GM23338 (cell line): ENCODE data around the gene PTGIS. TPM values are rescaled to one million over a fixed set of nuclear protein-coding genes. Genes with fewer than 3 reads are reported as not detected.

Experiments used
- ATAC-seq: fragments of 200-7000 bp; cut with Tn5 transposase; 3 replicates; pipeline ENCODE4 v1.9.1; 2020
- DNase-seq: peaks from one replicate; pipeline ENCODE4 v3.0.0-alpha.2; 2015; ENCODE audit warnings: low spot score
- H2AFZ ChIP-seq: fragments of 200-600 bp; sonication (generic); 2 replicates; pipeline ENCODE4 v1.8.0; 2016; ENCODE audit warnings: antibody characterized with exemption, mild to moderate bottlenecking, moderate library complexity
- H3F3A ChIP-seq: fragments of 200-600 bp; sonication (generic); replicated peaks from 2 replicates; pipeline ENCODE4 v1.8.0; 2017; ENCODE audit warnings: antibody characterized with exemption, mixed run types, low read depth
- H3K27ac ChIP-seq: fragments of 200-600 bp; sonication (generic); 2 replicates; pipeline ENCODE4 v1.6.1; 2016; ENCODE audit warnings: low read depth
- H3K27me3 ChIP-seq: fragments of 200-600 bp; sonication (generic); 2 replicates; pipeline ENCODE4 v1.8.0; 2016; ENCODE audit warnings: mild to moderate bottlenecking, mixed run types, moderate library complexity; ENCODE audit not compliant: insufficient read depth
- H3K36me3 ChIP-seq: fragments of 200-600 bp; sonication (generic); 2 replicates; pipeline ENCODE4 v1.8.0; 2016; ENCODE audit warnings: mild to moderate bottlenecking; ENCODE audit not compliant: insufficient read depth
- H3K4me1 ChIP-seq: fragments of 200-600 bp; sonication (generic); 2 replicates; pipeline ENCODE4 v1.8.0; 2016; ENCODE audit warnings: mild to moderate bottlenecking, moderate library complexity; ENCODE audit not compliant: insufficient read depth
- H3K4me2 ChIP-seq: fragments of 200-600 bp; sonication (generic); 2 replicates; pipeline ENCODE4 v1.7.1; 2017; ENCODE audit warnings: mixed run types
- H3K4me3 ChIP-seq: fragments of 200-600 bp; sonication (generic); 2 replicates; pipeline ENCODE4 v1.6.1; 2016; ENCODE audit warnings: mixed run types
- H3K79me2 ChIP-seq: fragments of 200-600 bp; sonication (generic); replicated peaks from 2 replicates; pipeline ENCODE4 v1.8.0; 2017; ENCODE audit warnings: mild to moderate bottlenecking; ENCODE audit not compliant: insufficient read depth
- H3K9me2 ChIP-seq: fragments of 200-600 bp; sonication (generic); 2 replicates; pipeline ENCODE4 v1.8.0; 2017; ENCODE audit not compliant: insufficient read depth
- H4K20me1 ChIP-seq: fragments of 200-600 bp; sonication (generic); replicated peaks from 2 replicates; pipeline ENCODE4 v1.8.0; 2017; ENCODE audit warnings: mild to moderate bottlenecking; ENCODE audit not compliant: insufficient read depth
- H3K27ac Mint-ChIP-seq: 2 replicates; pipeline ENCODE4 v1.8.0; 2020; ENCODE audit warnings: inconsistent platforms, mild to moderate bottlenecking, moderate library complexity, mixed read lengths
- H3K27me3 Mint-ChIP-seq: 3 replicates; pipeline ENCODE4 v1.8.0; 2022; ENCODE audit warnings: low read depth, mild to moderate bottlenecking, moderate library complexity, mixed read lengths, inconsistent platforms; ENCODE audit not compliant: insufficient read depth, poor library complexity
- H3K36me3 Mint-ChIP-seq: 3 replicates; pipeline ENCODE4 v1.8.0; 2021; ENCODE audit warnings: low read depth, mild to moderate bottlenecking, inconsistent platforms, moderate library complexity, mixed read lengths
- H3K4me1 Mint-ChIP-seq: 3 replicates; pipeline ENCODE4 v1.8.0; 2020; ENCODE audit warnings: mild to moderate bottlenecking, inconsistent platforms, mixed read lengths
- H3K4me3 Mint-ChIP-seq: 3 replicates; pipeline ENCODE4 v1.8.0; 2021; ENCODE audit warnings: moderate library complexity, mild to moderate bottlenecking, inconsistent platforms, mixed read lengths
- H3K9me3 Mint-ChIP-seq: 3 replicates; pipeline ENCODE4 v1.8.0; 2020; ENCODE audit warnings: moderate library complexity, mild to moderate bottlenecking, inconsistent platforms, mixed read lengths
- CREB1 ChIP-seq: fragments of 250-450 bp; sonication (Bioruptor Pico); IDR thresholded peaks from 2 replicates; pipeline ENCODE4 v1.5.0; 2020; ENCODE audit warnings: low read depth, mild to moderate bottlenecking, moderate library complexity
- EZH2 ChIP-seq: fragments of 200-600 bp; sonication (generic); IDR thresholded peaks from one replicate; pipeline ENCODE4 v1.8.0; 2017; ENCODE audit warnings: antibody characterized with exemption, mild to moderate bottlenecking, low read depth; ENCODE audit not compliant: unreplicated experiment
- EZH2phosphoT487 ChIP-seq: fragments of 200-600 bp; sonication (generic); IDR thresholded peaks from one replicate; pipeline ENCODE4 v1.8.1; 2018; ENCODE audit warnings: antibody characterized with exemption; ENCODE audit not compliant: unreplicated experiment
- JUNB ChIP-seq: IDR thresholded peaks from one replicate; pipeline ENCODE4 v1.6.1; 2016; ENCODE audit warnings: antibody characterized with exemption; ENCODE audit not compliant: unreplicated experiment
- NANOG ChIP-seq: IDR thresholded peaks from 2 replicates; pipeline ENCODE4 v1.6.1; 2016; ENCODE audit warnings: antibody characterized with exemption, borderline replicate concordance
- POLR2AphosphoS5 ChIP-seq: IDR thresholded peaks from 2 replicates; pipeline ENCODE4 v1.6.1; 2016; ENCODE audit warnings: antibody characterized with exemption, low read depth
- STAT1 ChIP-seq: IDR thresholded peaks from one replicate; pipeline ENCODE4 v1.6.1; 2016; ENCODE audit warnings: antibody characterized with exemption; ENCODE audit not compliant: unreplicated experiment
- ZNF114 ChIP-seq: fragments of 250-450 bp; sonication (Bioruptor Pico); IDR thresholded peaks from 2 replicates; pipeline ENCODE4 v1.5.0; 2020; ENCODE audit warnings: mild to moderate bottlenecking, moderate library complexity
- ZNF331 ChIP-seq: fragments of 250-450 bp; sonication (Bioruptor Pico); IDR thresholded peaks from 2 replicates; pipeline ENCODE4 v1.5.0; 2020; ENCODE audit warnings: low read depth, mild to moderate bottlenecking, moderate library complexity
- polyA plus RNA-seq: library from polyadenylated mRNA; unstranded; fragments of >200 nt; fragmentation: Nextera tagmentation; extraction: Ambion mirVana; gene quantifications from 2 replicates; pipeline ENCODE4 v1.2.1, GENCODE V29; 2016
- total RNA-seq: library from RNA; depleted of rRNA; stranded (reverse); fragments of >200 nt; shearing (Covaris generic); gene quantifications from 2 replicates; pipeline ENCODE4 v1.2.3, GENCODE V29; 2014
- TF ChIP-seq, protein P1 (sequence below): fragments of 250-450 bp; sonication (Bioruptor Pico); IDR thresholded peaks from 2 replicates; pipeline ENCODE4 v1.5.0; 2020; ENCODE audit warnings: mild to moderate bottlenecking, moderate library complexity
- TF ChIP-seq, protein P2 (sequence below): IDR thresholded peaks from 2 replicates; pipeline ENCODE4 v1.6.1; 2016; ENCODE audit warnings: antibody characterized with exemption
- TF ChIP-seq, protein P3 (sequence below): IDR thresholded peaks from one replicate; pipeline ENCODE4 v1.6.1; 2018; ENCODE audit warnings: antibody characterized with exemption; ENCODE audit not compliant: unreplicated experiment
- TF ChIP-seq, protein P4 (sequence below), 2 experiments: fragments of 200-600 bp in 1 of 2; sonication (generic) in 1 of 2; conservative IDR thresholded peaks; 2 replicates each; pipeline versions ENCODE4 v1.5.1 to v1.6.1; 2016 to 2017; ENCODE audit warnings: antibody characterized with exemption in 2 of 2, low read depth in 2 of 2, mild to moderate bottlenecking in 2 of 2, moderate library complexity in 1 of 2

Gene PTGIS
- total and polyA plus RNA-seq, 2 experiments from 2014 or later = 6.6 to 28.7 TPM

DNA sequence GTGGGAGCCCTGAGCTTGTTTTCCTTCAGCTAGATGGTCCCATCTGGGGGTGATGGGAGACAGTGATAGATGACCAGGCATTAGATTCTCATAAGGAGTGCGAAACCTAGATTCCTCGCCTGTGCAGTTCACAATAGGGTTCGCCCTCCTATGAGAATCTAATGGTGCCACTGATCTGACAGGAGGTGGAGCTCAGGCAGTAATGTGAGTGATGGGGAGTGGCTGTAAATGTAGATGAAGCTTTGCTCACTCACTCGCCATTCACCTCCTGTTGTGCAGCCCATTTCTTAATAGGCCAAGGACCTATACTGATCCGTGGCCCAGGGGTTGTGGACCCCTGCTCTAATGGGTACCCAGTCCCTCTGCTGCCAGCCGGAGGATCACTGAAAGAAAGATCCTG lies 64.8 kb downstream of the PTGIS start:
- Mint-ChIP-seq H3K36me3 (no peaks in the 10 kb centered on the region; the same call in 1 of the 3 replicates), H3K9me3 (no peaks in the 10 kb centered on the region; the same call in 2 of the 3 replicates), H3K27me3 (no peaks in the 10 kb centered on the region), H3K27ac (no peak overlapping the region), H3K4me3 (no peak overlapping the region), H3K4me1 (no peaks in the 10 kb centered on the region)
- Histone ChIP-seq H2AFZ (no peak overlapping the region), H3K4me1 (peaks cover 4% of the 10 kb centered on the region), H3K4me2 (no peak overlapping the region), H3K27me3 (no peaks in the 10 kb centered on the region), H3K27ac (no peak overlapping the region), H4K20me1 (no peaks in the 10 kb centered on the region), H3K4me3 (no peak overlapping the region), H3K36me3 (no peaks in the 10 kb centered on the region), H3K79me2 (no peaks in the 10 kb centered on the region), H3K9me2 (no peaks in the 10 kb centered on the region), H3F3A (no peaks in the 10 kb centered on the region; the same call in 1 of the 2 replicates)
- TF ChIP-seq, protein P1, sequence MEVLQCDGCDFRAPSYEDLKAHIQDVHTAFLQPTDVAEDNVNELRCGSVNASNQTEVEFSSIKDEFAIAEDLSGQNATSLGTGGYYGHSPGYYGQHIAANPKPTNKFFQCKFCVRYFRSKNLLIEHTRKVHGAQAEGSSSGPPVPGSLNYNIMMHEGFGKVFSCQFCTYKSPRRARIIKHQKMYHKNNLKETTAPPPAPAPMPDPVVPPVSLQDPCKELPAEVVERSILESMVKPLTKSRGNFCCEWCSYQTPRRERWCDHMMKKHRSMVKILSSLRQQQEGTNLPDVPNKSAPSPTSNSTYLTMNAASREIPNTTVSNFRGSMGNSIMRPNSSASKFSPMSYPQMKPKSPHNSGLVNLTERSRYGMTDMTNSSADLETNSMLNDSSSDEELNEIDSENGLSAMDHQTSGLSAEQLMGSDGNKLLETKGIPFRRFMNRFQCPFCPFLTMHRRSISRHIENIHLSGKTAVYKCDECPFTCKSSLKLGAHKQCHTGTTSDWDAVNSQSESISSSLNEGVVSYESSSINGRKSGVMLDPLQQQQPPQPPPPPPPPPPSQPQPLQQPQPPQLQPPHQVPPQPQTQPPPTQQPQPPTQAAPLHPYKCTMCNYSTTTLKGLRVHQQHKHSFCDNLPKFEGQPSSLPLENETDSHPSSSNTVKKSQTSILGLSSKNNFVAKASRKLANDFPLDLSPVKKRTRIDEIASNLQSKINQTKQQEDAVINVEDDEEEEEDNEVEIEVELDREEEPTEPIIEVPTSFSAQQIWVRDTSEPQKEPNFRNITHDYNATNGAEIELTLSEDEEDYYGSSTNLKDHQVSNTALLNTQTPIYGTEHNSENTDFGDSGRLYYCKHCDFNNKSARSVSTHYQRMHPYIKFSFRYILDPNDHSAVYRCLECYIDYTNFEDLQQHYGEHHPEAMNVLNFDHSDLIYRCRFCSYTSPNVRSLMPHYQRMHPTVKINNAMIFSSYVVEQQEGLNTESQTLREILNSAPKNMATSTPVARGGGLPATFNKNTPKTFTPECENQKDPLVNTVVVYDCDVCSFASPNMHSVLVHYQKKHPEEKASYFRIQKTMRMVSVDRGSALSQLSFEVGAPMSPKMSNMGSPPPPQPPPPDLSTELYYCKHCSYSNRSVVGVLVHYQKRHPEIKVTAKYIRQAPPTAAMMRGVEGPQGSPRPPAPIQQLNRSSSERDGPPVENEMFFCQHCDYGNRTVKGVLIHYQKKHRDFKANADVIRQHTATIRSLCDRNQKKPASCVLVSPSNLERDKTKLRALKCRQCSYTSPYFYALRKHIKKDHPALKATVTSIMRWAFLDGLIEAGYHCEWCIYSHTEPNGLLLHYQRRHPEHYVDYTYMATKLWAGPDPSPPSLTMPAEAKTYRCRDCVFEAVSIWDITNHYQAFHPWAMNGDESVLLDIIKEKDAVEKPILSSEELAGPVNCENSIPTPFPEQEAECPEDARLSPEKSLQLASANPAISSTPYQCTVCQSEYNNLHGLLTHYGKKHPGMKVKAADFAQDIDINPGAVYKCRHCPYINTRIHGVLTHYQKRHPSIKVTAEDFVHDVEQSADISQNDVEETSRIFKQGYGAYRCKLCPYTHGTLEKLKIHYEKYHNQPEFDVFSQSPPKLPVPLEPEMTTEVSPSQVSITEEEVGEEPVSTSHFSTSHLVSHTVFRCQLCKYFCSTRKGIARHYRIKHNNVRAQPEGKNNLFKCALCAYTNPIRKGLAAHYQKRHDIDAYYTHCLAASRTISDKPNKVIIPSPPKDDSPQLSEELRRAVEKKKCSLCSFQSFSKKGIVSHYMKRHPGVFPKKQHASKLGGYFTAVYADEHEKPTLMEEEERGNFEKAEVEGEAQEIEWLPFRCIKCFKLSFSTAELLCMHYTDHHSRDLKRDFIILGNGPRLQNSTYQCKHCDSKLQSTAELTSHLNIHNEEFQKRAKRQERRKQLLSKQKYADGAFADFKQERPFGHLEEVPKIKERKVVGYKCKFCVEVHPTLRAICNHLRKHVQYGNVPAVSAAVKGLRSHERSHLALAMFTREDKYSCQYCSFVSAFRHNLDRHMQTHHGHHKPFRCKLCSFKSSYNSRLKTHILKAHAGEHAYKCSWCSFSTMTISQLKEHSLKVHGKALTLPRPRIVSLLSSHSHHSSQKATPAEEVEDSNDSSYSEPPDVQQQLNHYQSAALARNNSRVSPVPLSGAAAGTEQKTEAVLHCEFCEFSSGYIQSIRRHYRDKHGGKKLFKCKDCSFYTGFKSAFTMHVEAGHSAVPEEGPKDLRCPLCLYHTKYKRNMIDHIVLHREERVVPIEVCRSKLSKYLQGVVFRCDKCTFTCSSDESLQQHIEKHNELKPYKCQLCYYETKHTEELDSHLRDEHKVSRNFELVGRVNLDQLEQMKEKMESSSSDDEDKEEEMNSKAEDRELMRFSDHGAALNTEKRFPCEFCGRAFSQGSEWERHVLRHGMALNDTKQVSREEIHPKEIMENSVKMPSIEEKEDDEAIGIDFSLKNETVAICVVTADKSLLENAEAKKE = no peak
- no peak for TF ChIP-seq CREB1
- no peak for TF ChIP-seq JUNB
- no peak for TF ChIP-seq POLR2AphosphoS5
- no peak for TF ChIP-seq ZNF331 (CRISPR knock-in tag)
- TF ChIP-seq, protein P2, sequence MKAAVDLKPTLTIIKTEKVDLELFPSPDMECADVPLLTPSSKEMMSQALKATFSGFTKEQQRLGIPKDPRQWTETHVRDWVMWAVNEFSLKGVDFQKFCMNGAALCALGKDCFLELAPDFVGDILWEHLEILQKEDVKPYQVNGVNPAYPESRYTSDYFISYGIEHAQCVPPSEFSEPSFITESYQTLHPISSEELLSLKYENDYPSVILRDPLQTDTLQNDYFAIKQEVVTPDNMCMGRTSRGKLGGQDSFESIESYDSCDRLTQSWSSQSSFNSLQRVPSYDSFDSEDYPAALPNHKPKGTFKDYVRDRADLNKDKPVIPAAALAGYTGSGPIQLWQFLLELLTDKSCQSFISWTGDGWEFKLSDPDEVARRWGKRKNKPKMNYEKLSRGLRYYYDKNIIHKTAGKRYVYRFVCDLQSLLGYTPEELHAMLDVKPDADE = no peak
- TF ChIP-seq EZH2 = no peak
- TF ChIP-seq, protein P3, sequence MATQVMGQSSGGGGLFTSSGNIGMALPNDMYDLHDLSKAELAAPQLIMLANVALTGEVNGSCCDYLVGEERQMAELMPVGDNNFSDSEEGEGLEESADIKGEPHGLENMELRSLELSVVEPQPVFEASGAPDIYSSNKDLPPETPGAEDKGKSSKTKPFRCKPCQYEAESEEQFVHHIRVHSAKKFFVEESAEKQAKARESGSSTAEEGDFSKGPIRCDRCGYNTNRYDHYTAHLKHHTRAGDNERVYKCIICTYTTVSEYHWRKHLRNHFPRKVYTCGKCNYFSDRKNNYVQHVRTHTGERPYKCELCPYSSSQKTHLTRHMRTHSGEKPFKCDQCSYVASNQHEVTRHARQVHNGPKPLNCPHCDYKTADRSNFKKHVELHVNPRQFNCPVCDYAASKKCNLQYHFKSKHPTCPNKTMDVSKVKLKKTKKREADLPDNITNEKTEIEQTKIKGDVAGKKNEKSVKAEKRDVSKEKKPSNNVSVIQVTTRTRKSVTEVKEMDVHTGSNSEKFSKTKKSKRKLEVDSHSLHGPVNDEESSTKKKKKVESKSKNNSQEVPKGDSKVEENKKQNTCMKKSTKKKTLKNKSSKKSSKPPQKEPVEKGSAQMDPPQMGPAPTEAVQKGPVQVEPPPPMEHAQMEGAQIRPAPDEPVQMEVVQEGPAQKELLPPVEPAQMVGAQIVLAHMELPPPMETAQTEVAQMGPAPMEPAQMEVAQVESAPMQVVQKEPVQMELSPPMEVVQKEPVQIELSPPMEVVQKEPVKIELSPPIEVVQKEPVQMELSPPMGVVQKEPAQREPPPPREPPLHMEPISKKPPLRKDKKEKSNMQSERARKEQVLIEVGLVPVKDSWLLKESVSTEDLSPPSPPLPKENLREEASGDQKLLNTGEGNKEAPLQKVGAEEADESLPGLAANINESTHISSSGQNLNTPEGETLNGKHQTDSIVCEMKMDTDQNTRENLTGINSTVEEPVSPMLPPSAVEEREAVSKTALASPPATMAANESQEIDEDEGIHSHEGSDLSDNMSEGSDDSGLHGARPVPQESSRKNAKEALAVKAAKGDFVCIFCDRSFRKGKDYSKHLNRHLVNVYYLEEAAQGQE = no peak
- TF ChIP-seq STAT1 = no peak
- TF ChIP-seq, protein P4, sequence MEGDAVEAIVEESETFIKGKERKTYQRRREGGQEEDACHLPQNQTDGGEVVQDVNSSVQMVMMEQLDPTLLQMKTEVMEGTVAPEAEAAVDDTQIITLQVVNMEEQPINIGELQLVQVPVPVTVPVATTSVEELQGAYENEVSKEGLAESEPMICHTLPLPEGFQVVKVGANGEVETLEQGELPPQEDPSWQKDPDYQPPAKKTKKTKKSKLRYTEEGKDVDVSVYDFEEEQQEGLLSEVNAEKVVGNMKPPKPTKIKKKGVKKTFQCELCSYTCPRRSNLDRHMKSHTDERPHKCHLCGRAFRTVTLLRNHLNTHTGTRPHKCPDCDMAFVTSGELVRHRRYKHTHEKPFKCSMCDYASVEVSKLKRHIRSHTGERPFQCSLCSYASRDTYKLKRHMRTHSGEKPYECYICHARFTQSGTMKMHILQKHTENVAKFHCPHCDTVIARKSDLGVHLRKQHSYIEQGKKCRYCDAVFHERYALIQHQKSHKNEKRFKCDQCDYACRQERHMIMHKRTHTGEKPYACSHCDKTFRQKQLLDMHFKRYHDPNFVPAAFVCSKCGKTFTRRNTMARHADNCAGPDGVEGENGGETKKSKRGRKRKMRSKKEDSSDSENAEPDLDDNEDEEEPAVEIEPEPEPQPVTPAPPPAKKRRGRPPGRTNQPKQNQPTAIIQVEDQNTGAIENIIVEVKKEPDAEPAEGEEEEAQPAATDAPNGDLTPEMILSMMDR (conservative IDR thresholded peaks at IDR 0.05; ENCODE audit: low read depth in 2 of 2) = no peak
- no peak for TF ChIP-seq NANOG
- TF ChIP-seq EZH2phosphoT487 = no peak
- no peak for TF ChIP-seq ZNF114 (CRISPR knock-in tag)
- ATAC-seq (peak; percentile 35), DNase-seq (no peak)
